ENCODE data around the gene RFT1.
A peak's percentile ranks its signal among the peaks of the same experiment; 100 is the strongest.

The RFT1 gene

DNA sequence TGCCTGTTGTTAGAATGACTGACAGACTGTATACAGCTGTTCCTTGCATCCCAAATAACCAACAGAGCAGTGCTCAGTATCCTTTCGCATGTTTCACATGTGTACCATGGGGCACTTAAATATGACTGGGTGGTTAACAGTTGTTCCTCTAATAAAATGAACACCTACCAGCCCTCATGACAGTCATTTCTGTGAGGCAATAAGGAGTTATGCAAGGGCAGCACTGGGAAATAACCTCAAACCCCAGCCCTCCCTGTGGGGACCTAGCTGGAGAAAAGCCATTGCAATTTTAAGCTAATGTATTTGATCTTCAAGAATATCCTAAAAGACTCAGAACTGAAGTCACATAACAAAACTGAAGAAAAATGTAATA is 7.3 kb downstream of the RFT1 start:
- no peak for DNase-seq (ENCODE audit: low spot score)

DNA sequence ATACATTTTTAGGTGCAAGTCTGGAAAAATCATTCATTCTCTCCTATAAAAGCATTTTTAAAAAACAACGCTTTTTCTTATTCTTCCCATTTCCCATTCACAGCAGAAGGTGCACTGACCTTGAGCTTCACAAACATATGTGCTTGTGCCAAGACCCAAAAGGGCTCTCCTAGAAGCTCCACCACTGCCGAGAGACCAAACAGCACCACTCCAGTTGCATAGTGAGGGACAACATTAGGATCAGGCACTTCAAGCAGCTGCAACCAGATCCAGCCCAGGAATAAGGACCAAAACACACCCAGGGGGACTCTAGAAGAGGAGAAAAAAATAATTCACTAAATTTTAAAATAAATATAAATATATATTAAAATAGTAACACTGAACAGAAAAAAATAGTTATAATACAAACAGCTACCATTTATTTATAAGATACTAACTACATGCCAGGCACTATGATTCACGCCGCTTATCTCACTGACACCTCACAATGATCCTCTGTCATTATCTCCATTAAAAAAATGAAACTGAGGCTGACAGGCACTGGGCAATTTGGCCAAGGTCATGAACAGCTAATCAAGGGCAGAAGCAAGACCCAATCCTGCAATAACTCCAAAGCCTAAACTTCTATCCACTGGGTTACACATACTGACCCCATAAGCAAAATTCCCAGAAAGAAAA is 7.8 kb downstream of the RFT1 start:
- no peak for DNase-seq (ENCODE audit: low spot score)

DNA sequence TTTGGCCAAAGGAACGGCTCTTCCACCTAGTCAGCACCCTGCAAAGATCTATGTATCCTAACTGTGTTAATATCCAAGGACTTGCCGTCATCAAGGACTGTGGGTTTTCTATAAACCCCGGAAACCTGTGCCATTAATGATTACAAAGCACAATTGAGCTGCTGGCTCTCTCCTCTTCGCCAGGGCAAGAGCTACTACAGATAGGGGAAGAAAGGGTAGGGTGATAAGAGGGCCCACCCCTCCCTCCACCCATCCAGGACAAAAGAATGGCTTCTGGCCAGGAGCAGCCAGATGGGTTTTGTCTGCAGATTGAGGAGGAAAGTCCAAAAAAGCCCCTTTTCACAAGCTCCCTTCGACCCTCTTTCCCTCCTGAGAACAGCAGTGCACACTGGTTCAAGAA is 9.9 kb downstream of the RFT1 start:
- DNase-seq (ENCODE audit: low spot score) = no peak

DNA sequence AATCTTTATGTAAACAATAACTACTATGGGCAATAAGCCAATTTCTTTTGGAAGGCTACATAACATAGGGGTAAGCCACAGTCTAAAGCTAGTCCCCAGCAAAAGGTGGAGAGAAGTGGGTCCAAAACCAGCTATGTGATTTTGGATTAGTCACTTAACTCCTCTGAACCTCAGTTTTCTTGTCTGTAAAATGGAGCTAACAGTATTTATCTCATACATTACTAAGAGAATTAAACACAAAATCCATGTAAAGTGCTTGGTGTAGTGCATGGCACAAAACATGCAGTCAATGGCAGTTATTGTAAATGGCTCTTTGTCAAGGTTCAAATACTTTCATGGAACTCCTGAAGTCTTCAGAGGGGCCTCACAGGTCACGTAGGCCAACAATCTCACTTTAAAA is 13.3 kb downstream of the RFT1 start:
- no peak for DNase-seq (ENCODE audit: low spot score)

DNA sequence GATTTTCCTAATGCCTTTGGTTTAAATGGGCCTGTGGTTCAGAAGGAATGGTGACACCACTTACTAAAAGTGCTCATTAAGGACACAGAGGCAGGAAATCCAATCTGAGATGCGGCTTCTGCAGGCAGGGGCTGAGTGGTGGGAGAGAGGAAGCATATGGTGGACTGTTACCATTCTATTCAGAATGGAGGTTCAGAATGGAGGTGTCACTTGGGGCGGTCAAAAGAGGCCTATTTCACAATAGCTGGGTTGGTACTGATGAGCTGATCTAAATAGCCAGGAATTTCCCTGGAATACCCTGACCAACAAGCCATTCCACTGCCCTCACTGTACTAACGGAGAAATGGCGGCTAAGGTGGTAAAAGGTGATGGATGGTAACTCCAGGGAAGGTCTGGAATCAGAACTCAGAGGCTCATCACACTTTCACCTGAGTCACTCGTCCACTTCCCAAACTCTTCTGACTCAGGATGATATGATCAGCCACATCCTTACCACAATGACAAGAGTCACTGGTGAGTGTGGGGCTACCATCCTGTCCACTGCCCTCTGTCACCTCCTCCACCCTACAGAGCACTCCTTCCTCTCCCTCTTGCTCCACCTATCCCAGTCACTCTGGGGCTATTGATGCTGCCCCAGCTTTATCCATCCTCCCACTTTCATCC is 15.7 kb downstream of the RFT1 start:
- DNase-seq (ENCODE audit: low spot score) = peak; percentile 49

DNA sequence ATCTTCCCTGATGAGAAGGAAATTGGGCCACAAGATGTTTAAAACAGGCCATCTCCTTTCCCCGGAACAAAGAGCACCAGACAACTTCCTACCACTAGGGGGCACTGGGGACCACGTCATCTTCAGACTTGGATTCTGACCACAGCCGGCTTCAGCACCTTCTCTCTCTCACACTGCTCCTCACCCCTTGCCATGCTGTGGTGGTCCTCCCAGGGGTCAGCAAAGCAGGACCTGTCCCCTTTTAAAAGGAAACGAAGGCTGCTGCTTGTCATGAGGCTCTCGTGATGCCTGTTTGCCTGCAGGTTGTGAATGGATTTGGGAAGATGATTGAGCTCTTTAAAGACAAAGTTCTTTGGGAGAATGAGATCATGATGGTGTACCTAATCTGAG is 16.2 kb downstream of the RFT1 start:
- peak; percentile 61 for DNase-seq (ENCODE audit: low spot score)

DNA sequence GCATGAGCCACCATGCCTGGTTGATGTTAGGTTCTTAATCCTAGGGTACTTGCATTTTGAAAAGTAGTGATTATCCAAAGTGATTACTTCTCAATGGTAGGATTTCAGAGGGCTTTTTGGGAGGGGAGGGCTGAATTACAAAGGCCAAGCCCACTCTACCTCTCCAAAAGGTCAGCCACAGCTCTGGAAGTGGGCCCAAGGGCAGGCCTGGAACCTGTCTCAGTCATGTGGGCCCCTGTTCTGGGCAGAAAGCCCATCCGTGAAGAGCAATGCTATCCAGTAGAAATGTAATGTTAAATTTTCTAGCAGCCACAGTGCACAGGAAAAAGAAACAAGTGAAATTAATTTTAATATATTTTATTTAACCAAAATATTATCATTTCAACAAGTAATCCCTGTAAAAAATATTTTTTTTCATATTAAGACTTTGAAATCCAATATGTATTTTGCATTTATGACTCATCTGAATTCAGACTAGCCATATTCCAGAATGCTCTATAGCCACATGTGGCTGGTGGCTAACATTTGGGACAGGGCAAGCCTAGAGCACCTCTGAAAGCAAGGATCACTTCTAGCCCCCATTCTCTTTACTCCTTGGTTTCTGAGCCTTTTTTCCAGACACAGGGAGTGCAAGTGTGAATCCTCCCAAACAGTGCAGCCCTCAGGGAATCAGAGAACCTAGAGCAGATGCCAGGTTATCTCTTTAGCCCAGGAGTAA is 16.8 kb downstream of the RFT1 start:
- no peak for DNase-seq (ENCODE audit: low spot score)

DNA sequence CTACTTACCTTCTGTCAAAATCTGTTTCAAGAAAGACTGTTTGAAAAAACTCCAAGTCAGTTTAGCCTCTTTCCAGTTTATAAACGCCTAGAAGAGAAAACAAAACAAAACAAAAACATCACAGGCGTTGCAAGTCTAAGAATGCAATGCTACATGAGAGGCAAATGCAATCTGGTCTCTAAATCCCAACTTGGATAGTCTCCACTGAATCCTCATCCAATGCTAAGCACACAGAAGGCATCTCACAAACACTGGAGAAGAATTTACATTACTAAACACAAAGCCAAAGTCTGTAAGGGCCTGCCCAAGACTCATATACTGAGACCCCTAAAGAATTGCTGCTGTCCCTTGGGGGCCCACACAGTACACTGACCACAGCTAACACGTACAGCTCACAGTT is 18.4 kb downstream of the RFT1 start:
- DNase-seq (ENCODE audit: low spot score) = no peak

DNA sequence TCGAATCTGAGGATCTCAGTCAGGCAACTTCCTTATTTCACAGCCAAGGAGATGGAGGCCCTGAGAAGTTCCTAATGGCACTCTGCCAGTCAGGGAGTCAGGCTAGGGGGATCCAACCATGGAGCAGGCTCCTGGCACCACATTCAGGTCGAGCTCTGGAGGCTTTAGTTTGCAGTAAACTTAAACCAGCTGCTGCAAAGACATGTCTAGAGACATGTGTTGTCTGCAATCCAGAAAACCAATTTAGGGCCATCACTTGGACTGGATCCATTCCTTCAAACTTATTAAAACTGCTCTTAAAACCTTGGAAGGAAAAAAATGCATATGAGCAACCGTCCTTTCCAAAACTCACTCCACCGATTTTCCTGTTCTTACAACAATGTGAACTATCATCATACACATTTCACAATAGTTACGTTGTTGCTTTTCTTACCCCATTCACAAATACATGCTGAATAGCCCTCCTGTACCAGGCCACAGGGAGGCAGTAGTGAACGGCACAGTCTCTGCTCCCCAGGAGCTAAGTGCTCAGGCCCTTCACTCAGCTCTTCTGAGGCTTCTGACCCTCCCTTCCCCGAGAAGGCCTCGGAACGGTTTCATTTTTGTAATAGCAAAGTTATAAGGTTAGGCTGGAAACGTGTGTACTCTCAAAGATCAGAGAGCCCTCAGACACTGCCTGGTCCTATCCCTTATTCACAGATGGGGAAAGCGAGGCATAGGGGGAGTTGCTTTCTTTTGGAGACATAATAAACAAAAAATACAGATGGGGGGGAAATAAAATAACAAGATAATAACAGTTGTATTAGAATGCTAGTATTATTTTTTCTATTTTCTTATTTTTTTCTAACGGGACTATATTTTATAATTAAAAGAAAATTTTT is 20.1 kb downstream of the RFT1 start:
- DNase-seq (ENCODE audit: low spot score) = no peak

DNA sequence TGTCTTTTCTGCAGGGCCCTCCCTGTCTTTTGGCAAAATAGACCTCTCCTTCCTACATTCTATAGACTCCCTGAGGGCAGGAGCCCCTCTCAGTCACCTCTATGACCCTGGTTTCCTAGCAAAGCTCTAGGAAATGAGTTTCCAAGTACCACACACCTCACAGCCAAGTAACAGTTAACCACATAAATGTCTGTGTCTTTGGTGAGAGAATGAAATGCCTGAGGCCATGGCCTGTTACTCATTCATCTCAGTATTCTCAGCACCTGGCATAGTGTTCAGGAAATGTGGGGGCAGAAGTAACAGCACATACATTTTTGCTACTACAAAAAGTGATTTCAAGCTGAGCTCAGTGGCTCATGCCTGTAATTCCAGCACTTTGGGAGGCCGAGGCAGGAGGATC is 21.0 kb downstream of the RFT1 start:
- no peak for DNase-seq (ENCODE audit: low spot score)

DNA sequence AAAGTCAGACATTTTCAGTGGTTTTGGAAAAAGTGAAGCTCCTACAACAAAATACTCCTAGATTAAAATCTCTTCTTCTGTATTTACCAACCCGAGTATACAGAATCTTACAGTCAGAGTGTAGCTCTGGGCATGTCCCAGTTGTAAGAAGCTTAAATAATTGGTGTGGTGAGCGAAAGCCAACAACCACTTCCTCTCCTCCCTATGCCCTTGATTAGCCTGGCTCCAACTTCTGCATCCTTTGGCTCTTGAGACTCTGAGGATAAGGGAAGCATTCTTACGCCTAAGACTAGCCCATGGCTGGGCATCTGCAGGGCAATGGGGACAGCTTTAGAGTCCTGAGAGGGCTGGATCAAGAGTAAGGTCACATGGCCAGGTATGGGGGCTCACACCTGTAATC is 25.5 kb downstream of the RFT1 start:
- no peak for DNase-seq (ENCODE audit: low spot score)

DNA sequence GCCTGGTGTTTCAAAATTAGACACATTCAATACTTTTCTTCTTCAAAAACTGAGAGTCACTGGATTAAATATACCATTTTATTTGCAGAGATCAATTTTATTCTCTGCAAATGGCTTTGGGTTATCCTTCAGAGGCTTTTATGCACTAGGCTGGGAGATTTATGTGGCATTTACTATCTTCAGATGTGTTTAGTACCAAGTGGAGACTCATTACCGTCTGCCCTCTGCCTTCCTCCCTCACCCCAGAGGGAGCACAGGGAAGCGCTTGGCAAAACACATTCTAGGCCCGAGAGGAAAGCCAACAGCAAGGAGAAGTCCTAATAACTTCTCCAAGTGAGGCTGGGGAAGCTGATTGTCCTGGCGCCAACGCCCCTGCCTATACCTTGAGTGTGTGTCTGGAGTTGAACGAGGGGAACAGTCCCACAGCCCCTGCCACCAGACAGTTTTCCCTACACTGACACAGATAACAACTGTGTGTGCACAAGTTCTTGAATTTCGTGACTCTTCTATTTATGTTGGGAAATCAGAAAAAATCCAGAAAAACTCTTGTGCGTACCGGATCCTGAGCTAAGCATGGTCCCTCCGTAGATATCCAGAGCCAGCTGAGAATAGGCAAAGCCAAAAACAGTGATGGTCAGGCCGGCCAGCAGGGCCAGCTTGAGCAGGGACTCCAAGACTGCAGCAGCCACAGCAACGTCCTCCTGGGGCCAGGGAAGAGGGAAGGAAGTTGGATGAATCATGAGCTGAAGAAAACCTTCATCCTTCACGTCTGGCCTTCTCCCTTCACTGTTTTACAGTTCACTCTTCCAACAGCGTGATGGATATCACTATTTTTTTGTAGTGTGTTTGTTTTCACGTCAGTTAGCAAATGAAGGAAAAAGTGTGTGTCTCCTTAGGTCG is 26.6 kb downstream of the RFT1 start:
- DNase-seq (ENCODE audit: low spot score) = no peak

DNA sequence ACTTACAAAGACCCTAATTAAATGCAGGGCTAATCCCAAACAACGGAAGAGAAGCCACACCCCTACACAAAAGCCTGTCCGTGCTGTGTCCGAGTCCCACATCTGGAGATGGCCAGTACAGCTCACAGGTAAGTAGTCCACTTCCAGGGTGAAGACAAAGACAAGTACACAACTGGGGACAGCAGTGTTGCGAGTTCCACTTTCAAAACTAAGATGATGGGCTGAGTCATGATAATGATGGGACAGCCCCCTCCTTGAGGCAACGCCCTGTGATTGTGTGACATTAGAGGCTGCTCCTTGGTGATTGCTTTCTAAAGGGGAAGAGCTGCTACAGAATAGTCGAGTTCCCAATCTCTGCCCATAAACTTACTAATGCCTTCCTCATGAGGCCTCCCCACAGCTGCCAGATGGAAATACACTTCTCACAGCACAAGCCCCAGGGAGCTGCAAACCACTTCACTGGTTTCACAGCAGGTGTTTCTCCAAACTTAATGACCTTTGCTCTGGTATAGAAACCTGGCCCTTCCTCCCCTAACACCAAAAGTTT is 27.6 kb downstream of the RFT1 start:
- no peak for DNase-seq (ENCODE audit: low spot score)

DNA sequence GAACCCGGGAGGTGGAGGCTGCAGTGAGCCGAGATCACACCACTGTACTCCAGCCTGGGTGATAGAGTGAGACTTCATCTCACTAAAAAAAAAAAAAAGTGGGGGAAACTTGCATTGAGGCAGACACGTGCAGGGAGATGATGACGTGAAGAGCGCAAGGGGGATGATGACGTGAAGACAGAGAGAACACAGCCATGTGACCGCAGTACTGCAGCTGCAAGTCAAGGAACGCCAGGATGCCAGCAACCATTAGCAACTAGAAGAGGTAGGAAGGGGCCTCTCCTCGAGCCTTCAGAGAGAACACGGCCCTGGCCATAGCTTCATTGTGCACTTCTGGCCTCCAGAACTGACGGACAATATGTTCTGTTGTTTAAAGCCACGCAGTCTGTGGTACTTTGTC is 28.3 kb downstream of the RFT1 start:
- DNase-seq (ENCODE audit: low spot score) = no peak

DNA sequence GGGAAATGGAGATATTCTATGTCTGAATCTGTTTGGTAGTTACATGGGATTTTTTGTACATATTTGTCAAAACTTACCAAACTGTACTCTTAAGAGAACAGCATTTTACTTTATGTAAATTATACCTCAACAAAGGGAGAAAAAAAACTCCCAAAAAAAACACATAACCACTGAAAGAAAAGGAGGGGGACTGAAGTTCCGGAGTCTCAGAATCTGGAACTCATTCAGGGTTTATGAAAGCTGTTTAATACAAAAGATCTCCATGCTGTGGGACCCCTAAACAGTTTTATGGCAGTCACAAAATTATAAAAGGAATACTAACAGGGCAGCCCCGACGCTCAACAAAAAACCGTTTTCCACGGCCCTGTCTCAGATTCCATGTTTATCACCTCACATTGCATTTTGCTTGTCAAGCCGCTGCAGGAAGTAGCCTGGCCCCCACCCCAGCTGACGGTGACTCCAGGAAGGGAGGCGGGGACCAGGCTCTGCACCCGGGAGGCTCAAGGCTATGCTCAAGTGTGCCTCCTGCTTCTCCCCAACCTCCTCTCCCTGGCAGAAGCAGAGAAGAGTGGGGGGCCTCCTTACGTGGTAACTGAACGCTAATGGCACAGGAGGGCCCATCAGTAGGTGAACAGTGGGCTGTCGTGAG is 29.3 kb downstream of the RFT1 start:
- DNase-seq (ENCODE audit: low spot score) = no peak

DNA sequence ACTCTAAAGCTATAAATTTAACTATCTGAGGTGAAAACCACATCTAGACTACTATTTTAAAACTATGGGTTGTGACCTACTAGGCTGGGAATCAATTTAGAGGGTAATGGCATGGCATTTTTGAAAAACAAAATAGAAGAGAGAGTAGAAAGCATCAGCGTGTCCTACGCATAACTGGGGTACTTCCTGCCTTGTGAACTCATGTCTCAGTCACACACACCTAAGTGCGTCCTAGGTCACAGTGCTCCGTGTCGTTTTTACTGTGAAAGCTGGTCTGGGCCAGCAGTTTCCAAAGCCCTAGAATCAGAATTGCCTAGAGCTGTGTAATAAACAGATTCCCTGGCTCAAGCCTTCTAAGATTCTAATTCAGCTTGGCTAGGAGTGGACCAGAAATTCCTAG is 32.3 kb downstream of the RFT1 start:
- DNase-seq (ENCODE audit: low spot score) = no peak

DNA sequence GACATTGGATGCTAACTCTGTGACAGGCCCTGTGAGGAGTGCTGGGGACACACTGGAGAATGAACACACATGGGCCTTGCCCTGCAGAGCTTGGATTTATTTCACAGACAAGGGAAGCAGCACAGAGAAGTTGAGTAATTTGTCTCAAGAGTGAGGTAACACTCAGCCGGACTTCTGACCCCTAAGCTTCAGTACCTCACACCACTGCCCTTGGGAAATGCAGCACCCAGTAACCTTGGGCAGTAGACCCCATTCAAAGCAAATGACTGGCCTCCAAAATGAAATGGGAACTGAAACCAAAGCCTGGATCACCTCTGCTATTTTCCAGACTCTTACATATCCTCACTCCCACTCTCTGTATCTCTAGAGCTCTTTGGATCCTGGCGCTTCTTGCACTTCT is 37.3 kb downstream of the RFT1 start:
- DNase-seq (ENCODE audit: low spot score) = no peak

DNA sequence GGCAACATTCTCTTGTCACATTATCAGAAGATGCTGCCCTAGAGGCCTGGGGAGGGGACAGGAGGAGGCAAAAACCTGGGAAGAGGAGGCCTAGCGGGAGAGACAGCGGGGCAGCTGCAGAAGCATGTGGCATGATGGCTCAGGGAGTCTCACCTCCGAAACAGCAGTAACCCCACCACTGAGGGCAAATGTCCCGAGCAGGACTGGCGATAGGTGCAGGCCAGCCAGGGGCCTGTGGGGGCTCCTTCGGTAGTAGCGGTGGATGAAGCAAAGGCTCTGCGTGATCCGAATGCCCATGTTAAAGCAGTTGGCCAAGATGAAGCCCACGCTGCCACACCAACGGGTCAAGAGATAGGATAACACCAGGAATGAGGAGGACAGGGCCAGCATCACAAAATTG is 38.0 kb downstream of the RFT1 start:
- DNase-seq (ENCODE audit: low spot score) = no peak

DNA sequence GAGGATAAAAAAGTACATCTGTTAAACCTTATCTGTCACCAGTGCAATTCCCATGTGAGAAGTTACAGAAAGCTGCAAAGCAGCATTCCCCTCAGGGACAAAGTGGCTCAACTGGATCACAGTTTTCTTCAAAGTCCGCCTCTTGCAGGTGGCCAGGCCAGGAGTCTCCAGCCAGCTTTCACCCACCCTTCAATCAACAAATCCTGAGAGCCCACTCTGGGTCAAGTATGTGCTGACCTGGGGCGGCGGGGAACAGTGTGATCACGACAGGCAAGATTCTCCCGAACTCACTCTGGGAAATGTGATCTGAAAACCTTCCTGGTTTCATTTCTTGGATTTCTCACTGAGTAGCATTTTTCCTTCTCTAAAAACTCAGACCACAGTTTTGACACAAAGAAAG is 39.2 kb downstream of the RFT1 start:
- no peak for DNase-seq (ENCODE audit: low spot score)

DNA sequence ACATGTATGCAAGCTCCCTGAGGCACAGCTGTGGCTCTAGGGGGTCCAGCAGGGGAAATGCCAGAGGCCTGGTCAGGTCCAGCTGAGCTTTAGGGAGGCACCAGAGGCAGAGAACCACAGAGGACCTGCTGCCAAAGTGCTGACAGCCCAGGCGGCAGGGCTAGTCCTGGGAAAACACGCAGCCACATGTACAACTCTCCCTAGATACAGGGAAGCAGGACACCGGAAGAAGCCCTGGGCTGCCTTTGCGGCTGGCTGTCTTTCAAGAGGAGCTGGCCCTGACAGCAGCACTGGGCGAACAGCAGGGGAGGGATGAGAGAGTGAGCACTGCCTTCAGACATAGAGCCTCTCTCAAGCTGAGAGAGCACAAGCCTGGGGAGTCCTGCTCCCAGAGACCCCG is 40.7 kb downstream of the RFT1 start:
- no peak for DNase-seq (ENCODE audit: low spot score)

DNA sequence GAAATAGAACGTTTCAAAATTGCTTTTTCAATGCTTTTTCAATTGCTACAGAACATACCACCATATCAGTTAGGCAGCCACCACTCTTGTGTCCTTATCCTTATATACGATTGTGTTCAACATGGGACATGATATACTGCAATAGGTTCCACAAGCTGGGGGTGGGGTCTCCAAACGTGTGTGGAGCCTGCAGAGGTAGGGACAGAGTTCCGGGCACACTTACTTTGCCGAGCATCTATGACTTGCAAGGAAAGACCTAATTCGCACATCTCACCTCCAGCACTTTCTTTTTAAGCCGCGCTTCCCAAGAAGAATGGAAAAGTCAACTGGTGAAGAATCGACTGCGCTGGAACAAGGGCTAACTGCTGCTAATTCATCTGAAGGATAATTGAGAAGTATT is 44.8 kb downstream of the RFT1 start:
- no peak for DNase-seq (ENCODE audit: low spot score)

All from SW480 (cell line).